ENCODE measurements around the gene GNAO1.

The GNAO1 gene

GRCh38 chr16:56294579-56294978 lies 103.3 kb downstream of the GNAO1 start:
- no peak for DNase-seq

- DNase-seq: no peak
Observed at GRCh38 chr16:56295059-56295665, 103.9 kb downstream of the GNAO1 start.

GRCh38 chr16:56295739-56296527 lies 104.6 kb downstream of the GNAO1 start:
- no peak for DNase-seq

DNA sequence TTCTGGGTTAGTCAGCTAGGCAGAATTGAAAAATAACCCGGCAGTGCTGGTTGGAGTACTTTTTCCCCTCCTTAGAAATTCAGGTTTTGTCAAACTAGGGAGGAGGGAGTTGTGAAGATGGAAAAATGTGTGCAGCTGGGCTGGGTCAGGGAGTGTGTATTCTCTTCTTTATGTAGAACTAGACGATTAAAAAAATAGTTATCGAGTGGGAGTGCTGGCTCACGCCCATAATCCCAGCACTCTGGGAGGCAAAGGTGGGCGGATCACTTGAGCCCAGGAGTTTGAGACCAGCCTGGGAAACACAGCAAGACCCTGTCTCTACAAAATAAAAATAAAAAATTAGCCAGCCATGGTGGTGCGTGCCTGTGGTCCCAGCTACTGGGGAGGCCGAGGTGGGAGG lies 106.4 kb downstream of the GNAO1 start:
- no peak for DNase-seq

DNA sequence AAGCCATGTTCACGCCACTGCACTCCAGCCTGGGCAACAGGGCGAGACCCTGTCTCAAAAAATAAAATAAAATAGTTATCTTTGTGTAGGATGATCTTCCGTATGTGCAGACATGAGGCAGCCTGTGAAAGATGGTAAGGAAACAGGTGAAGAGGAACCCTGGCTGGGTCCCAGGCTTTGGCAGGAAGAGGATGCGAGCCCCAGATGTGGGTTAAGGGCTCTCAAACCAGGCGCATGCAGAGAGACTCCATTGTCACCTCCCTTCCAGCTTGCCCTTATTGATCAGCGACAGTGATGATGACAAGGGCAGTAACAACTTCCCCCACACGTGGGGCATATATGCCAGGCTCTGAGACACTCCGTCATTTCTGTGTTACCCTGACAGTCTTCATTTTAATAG lies 106.8 kb downstream of the GNAO1 start:
- no peak for DNase-seq

DNA sequence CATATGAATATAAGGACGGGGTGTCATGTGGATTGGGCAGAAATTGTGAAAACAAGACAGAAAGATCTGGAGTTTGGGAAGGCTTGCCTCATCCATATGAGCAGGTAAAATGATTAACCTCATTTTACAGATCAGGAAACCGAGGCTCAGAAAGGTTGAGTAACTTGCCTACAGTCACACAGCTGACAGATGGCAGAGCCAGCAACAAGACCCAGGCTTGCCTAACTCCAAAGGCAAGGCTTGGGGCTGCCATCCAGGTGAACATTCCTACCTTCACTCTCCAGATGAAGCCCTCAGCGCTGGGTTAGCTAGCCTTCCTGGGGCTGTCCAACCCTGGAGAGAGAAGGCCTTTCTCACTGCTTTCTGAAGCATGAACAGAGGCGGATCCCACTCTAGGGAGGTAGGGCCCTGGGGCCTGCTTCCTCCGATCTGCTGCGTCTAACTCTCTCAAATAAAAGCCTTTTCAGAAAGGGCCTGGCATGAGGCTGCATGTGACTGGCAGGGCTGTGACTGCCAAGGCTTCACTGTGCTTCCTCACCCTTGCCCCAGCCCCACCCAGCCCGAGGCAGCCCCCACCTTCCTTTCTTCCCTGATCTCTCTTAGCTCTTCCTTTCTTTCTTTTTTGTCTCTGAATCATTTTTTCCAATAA lies 107.8 kb downstream of the GNAO1 start:
- peak in 1 of 2 experiments; percentile 6 for DNase-seq

- DNase-seq: no peak
Observed at GRCh38 chr16:56300242-56300623, 108.9 kb downstream of the GNAO1 start.

DNA sequence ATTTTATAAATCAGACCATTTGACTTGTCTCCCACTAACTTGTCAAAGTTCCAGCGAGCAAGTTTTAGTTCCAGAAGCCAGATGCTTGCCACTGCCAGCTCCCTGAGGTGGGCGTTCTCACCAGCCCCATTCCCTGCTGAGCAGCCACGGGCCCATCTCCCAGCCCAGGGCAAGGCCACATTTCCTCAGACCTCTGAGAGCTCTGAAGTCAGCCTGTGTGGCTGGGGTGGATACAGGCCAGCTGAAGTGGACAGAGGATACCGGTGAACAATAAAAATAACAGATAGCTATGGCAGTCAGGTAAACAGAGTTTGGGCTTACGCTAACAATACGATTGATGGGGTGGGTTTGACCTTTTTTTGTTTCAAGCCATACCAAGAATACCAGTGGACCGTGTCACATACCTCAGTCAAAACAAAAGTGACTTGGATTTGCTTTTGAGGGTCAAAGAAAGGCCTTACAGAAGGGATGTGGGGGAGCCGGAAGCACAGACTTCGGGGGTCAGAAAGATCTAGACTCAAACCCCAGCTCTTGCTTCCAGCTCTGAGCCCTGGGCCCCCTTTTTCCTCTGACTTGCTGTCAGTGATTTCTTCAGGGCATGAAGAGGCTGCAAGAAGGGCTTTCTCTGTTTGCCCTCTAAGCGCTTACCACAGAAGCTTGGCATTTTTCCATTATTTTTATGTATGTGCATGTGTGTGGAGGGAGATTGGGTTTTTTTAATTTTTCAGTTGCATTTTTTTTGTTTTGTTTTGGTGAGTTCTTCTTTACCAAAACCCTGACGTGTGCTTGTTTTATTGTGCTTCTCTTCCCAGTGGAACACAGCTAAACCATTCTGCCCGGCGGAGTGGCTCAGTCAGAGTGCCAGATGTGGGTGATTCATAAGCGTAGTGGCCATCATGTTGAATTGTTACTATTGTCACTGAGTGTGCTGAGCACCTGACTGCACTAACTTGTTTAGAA lies 109.9 kb downstream of the GNAO1 start:
- no peak for DNase-seq

- no peak for DNase-seq
Observed at GRCh38 chr16:56302506-56302905, 111.2 kb downstream of the GNAO1 start.

GRCh38 chr16:56303066-56303715 lies 111.9 kb downstream of the GNAO1 start:
- no peak for DNase-seq

DNA sequence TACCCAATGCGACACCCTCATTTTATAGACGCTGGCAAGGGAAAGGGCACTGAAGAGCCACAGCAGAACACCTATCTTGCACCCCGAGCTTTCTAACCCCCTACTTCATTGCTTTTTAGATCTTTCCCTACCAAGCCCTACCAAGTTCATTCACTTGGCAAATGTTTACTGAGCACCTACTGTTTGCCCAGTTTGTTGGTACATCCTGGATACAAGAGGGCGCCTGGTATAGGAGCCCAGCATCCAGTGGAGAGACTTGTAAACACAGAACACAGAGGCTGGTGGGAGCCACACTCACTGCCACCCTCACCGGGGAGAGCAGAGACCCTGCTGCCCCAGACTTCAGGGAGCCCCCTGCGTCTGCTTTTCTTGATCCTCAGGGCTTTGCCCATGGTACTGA lies 112.6 kb downstream of the GNAO1 start:
- no peak for DNase-seq

- no peak for DNase-seq
Observed at GRCh38 chr16:56305956-56306565, 114.8 kb downstream of the GNAO1 start.

DNA sequence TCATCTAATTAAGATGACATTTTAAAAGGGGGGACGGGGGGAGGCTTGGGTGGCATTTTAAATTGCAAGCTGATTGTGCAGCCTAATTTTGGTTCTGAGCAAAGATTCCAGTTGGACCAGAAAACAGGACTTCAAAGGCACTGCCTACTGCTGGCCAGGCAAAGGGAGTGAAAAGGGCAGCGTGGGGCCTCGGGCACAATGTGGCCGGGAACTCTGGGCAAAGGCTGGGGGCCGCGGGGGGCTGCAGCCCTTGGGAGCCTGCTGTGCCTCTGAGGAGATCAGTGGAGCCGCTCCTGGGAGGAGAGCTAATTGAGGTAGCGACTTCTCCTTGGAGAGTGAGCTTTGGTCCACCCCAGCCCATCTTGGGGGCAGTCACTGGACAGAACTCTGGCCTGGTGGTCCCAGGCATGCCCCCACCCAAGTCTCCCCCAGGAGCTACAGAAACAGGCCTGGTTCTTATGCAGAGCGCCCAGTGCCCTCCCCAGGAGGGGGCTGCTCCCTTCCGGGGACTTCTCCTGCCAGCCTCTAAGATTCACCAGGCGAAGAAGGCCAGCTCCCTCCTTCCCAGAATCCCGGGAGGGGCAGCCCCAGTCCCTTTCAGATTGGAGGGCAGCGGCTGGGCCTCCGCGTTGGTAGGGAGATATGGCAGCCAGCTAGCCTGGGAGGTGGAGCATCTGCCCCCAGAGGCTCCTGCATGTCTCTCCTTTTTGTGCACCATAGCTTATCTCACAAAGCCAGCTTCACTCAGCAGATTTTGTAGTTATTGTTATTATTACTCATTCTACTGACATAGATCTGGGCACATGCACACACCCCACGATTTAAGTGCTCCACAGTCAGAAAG lies 115.6 kb downstream of the GNAO1 start:
- DNase-seq: no peak

- no peak for DNase-seq
Observed at GRCh38 chr16:56307534-56307873, 116.2 kb downstream of the GNAO1 start.

GRCh38 chr16:56309008-56309407 lies 117.7 kb downstream of the GNAO1 start:
- DNase-seq: no peak

DNA sequence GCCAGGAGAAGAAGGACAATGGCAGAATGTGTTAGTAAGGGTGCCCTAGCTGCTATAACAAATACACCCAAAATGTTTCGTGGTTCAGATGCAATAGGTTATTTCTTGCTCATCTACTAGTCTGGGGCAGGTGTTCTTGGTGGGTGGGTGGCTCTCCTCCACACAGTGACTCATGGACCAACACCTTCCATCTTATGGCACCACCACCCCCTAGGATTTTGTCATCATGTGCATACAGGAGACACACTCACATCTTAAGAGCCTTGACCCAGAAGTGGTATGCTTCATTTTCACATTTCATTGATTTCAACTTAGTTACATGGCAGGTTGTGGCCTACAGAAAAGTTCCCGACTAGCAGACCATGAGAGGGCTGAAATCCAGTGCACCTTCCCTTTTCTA lies 119.4 kb downstream of the GNAO1 start:
- no peak for DNase-seq

GRCh38 chr16:56311208-56312027 lies 120.1 kb downstream of the GNAO1 start:
- no peak for DNase-seq

DNA sequence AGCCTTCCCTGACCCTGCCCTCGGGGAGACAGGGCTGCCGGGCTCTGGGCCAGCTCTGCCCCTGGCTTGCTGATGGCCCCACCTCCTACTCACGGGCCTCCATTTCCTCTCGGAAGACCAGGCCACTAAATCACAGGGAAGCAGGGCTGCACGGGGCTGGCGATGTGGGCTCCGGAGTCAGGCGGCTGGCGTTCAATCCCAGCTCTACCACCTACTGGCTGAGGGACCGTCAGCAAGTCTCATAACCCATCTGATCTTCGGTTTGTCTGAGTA lies 120.7 kb downstream of the GNAO1 start:
- DNase-seq: no peak

- no peak for DNase-seq
Observed at GRCh38 chr16:56312556-56312955, 121.3 kb downstream of the GNAO1 start.

GRCh38 chr16:56314244-56314850 lies 123.1 kb downstream of the GNAO1 start:
- no peak for DNase-seq

All from NCI-H526 (cell line).